ENCODE results near the gene AHDC1. TPM values are rescaled to one million over a fixed set of nuclear protein-coding genes. Genes with fewer than 3 reads are reported as not detected.

AHDC1 gene
- total RNA-seq, 1 experiment from 2014 or later = 33.7 TPM

- H3K36me3 ChIP-seq (ENCODE audit: control insufficient read depth in 1 of 2, insufficient read depth in 2 of 2, low read length in 2 of 2) = no peaks in the 10 kb centered on the region
- BruUV-seq (replicated peaks) = no TSS peak
- H2AFZ ChIP-seq (ENCODE audit: low read depth, low read length, poor library complexity, severe bottlenecking) = no peak overlapping the region
- H3K9ac ChIP-seq (ENCODE audit: low read length) = no peak overlapping the region
- POLR2A ChIA-PET = no interaction called here
- H3K9me2 ChIP-seq (ENCODE audit: insufficient read depth) = no peaks in the 10 kb centered on the region
- no peaks in the 10 kb centered on the region for H4K20me1 ChIP-seq (ENCODE audit: insufficient read depth)
- H3K4me1 ChIP-seq (ENCODE audit: control insufficient read depth in 1 of 2, insufficient read depth in 2 of 2, low read length in 2 of 2) = peaks cover 0 to 8% of the 10 kb centered on the region in 2 experiments; a peak in 2 of 4 replicates
- H3K79me2 ChIP-seq (ENCODE audit: insufficient read depth, low read length) = no peaks in the 10 kb centered on the region
- no peaks in the 10 kb centered on the region for H3K27me3 ChIP-seq (ENCODE audit: insufficient read depth, low read length)
- ATAC-seq = no peak
- H3K4me3 ChIP-seq (replicated peaks in 1 of 2; ENCODE audit: low read depth in 1 of 2, low read length in 2 of 2) = no peak overlapping the region
- no peaks in the 10 kb centered on the region for H3K9me3 ChIP-seq (ENCODE audit: control insufficient read depth in 1 of 2, insufficient read depth in 1 of 2, low read depth in 1 of 2, low read length in 2 of 2)
- H3K27ac ChIP-seq (ENCODE audit: low read depth, low read length) = no peak overlapping the region
- no peak overlapping the region for H3K4me2 ChIP-seq (ENCODE audit: low read length)
- DNase-seq (ENCODE audit: low read depth, low spot score) = no peak
- RAD21 ChIA-PET (ENCODE audit: low non-redundant PET in 1 of 2, low total read pairs in 2 of 2, uncharacterized antibody in 2 of 2, unreplicated experiment in 2 of 2) = no interaction called here
- CTCF ChIA-PET = interaction anchor here (0.8 kb wide), 1 partner anchor 44 kb away, joined by 3 read pairs; no protein-coding TSS in a partner anchor
- TF ChIP-seq ELF1 (IDR thresholded peaks at IDR 0.05; ENCODE audit: borderline replicate concordance, low read depth) (no peak), CEBPB (IDR thresholded peaks at IDR 0.05; ENCODE audit: low read depth) (no peak), JUND (IDR thresholded peaks at IDR 0.05) (no peak), SP1 (IDR thresholded peaks at IDR 0.05; ENCODE audit: low read depth) (no peak), ZNF274 (IDR thresholded peaks at IDR 0.05; ENCODE audit: low read depth, low read length) (no peak), CTCF (IDR thresholded peaks at IDR 0.05 in 2 of 3, conservative IDR thresholded peaks at IDR 0.05 in 1 of 3; ENCODE audit: borderline replicate concordance in 1 of 3, insufficient read depth in 1 of 3, low read depth in 2 of 3, low read length in 2 of 3) (no peak), RAD21 (IDR thresholded peaks at IDR 0.05; ENCODE audit: low read depth) (no peak), REST (IDR thresholded peaks at IDR 0.05; ENCODE audit: low read depth) (no peak), EGR1 (IDR thresholded peaks at IDR 0.05; ENCODE audit: low read depth) (no peak), SIN3A (IDR thresholded peaks at IDR 0.05; ENCODE audit: low read depth) (no peak), EZH2 (IDR thresholded peaks at IDR 0.05) (no peak), POLR2A (IDR thresholded peaks at IDR 0.05; ENCODE audit: borderline replicate concordance, extremely low read depth, insufficient read depth, insufficient read length) (no peak), POLR2AphosphoS5 (IDR thresholded peaks at IDR 0.05; ENCODE audit: low read depth, low read length) (no peak), CBX3 (IDR thresholded peaks at IDR 0.05; ENCODE audit: low read depth) (no peak), ATF3 (IDR thresholded peaks at IDR 0.05) (no peak), TCF7L2 (IDR thresholded peaks at IDR 0.05; ENCODE audit: borderline replicate concordance, extremely low read depth, insufficient read depth, insufficient read length) (no peak), ZBTB33 (IDR thresholded peaks at IDR 0.05; ENCODE audit: extremely low read depth, insufficient replicate concordance, low read length) (no peak), SRF (IDR thresholded peaks at IDR 0.05; ENCODE audit: low read depth) (no peak), EZH2phosphoT487 (IDR thresholded peaks at IDR 0.05; ENCODE audit: borderline replicate concordance) (no peak), MAX (IDR thresholded peaks at IDR 0.05) (no peak)
- intact Hi-C loops (cut with micrococcal nuclease) = no loop called here
Observed at GRCh38 chr1:27618341-27619082, 14.6 kb upstream of the AHDC1 start.

All from HCT116 (cell line).